DMS114 treated with DMSO at 0.1 percent for 48 hours (cell line): Measurements from ENCODE around the gene RGS9.

ENCODE experiments used
- DNase-seq: peaks from one replicate; lab custom pipeline; 2025; ENCODE audit not compliant: unreplicated experiment; lab: John Stamatoyannopoulos, UW

RGS9 gene

DNA sequence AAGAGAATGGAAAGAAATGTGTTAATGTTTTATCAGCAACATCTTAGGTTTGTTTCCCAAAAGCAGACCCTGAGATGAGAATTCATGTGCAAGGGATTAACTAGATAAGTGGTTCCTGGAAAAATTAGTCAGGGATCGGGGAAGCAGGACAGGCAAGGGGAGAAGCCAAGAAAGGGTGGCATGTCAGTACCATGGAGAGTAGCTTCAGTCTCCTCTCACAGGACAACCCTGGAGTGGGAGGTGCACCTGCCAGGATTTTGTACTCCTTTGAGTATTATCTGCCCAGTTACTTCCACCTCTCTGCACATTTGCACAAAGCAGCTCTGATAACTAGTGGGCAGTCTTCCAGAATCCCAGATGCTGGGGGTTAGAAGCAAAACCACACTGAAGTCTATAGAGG is 117.0 kb downstream of the RGS9 start:
- no peak for DNase-seq

- DNase-seq = no peak
These were observed 122.1 kb downstream of the RGS9 start for GRCh38 chr17:65259281-65259680.

DNA sequence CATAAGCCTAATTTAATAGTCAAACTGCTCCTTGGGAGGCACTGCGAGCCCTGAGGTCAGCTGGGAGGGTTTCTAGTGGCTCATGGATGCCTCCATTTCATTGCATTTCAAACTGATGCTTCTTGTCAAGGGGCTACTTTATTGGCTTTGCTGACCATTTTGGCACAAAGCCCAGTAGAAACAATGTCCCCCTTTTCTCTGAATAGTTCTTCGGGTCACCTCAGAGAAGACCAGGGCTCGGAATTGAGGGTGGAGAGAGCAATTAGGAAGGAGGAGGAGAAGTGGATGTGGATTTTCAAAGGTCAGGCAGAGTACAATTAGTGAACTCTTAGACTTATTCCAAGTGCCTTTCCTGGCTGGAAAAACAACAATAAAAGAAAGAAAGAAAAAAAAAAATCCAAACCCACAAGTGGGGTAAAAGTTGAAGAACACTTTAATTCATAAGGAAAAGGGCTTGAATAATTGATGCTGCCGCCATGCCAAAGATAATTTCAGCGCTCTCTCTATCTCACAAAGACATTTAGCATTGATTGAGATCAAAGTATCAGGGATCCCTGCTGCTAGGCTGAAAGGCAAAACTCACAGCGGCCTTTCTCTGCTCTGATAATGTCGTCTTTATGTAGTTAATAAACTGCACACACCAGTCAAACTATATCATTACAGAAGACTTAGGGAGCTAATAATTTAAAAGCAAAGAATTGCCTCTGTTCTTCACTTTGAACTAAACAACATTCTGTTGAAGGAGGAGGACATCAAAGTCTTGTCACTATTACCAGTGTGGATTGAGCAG is 122.7 kb downstream of the RGS9 start:
- no peak for DNase-seq

DNA sequence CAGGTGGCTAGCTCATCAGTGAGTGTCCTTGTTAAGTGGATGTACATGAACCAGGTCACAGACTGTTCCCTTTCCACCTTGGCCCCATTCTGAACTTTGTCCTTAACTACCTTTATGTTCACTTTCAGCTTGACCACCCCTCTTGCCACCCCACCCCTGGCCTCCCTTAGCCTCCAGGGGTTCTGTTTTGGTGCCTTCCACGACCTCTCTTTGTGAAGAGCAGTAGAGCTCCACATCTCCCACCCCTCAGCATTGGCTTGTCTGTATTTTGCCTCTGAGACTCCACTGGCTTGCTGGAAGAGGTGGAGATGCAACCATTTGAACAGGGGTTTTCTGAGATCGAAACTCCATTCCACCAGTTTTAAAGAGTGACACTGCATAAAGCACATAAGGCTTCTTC is 123.5 kb downstream of the RGS9 start:
- DNase-seq = no peak

- DNase-seq = no peak
These were observed 124.0 kb downstream of the RGS9 start for GRCh38 chr17:65261152-65261551.

GRCh38 chr17:65261682-65262636 is 124.8 kb downstream of the RGS9 start:
- DNase-seq = no peak

DNA sequence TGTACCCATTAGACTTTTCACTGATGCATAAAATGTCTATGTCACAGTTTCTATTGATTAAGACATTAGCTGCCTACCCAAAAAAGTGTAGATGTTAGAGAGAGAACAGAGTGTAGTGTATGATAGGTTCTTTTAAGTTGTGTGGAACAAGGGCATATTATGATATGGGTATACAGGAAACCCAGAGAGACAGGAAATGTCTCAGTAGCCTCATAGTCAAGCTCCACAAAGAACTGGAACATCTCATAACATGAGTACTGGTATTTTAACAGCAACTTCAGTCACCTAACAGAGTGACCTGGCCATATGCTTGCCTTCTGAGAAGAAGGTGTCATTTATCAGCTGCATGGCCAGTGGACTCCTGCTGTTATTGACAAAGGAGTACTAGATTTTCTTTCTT is 128.1 kb downstream of the RGS9 start:
- no peak for DNase-seq

DNA sequence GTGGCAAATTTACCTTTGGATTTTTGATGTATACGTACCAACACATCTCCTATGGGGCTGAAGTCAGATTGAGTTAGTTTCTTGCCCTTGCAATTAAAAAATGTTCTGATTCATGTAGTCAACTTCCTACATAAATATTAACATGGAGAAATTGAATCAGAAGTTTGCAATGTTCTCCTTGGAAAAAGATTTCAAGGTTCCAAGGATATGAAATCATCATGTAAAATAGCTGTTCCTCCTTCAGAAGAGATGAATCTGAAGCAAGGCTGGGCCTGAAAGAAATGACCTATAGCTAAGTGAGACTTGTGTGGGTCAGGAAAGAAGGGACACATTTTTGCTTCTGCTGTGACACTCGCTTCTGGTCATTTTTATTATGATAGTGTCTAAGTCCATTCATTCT is 131.7 kb downstream of the RGS9 start:
- DNase-seq = no peak

DNA sequence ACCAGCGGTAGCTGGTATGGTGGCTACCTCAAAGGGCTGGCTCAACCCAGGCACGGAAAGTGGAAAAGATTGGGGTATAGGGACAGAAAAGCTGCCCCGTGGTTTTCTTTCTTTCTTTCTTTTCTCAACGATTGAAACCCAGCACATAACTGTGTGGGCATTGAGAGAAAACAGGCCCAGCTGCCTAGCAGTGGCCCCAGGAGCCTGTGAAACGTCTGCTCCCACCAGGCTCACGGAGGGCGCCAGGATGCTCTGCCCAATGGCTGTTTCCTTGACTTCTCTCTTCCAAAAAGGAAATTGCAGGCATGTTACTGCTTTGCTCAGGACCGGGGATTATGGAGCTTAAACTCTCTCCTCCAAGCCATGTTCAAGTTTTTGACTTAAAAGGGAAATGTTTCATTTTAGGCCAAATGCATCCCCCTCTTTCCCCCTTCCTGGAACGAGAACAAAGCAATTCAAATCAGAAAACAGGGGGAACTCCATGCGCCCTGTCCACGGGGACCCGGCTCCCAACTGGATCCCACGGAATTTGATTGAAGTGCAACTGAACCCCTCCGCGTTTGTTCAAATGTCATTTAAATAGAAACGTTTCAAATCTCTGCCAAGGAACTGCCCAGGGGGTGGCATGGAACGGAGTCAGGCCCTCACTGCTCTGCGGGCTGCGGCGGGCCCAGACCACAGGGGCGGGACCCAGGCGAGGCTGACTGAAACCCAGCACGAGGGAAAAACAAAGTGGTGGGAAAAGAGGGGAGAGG is 133.5 kb downstream of the RGS9 start:
- DNase-seq = no peak

GRCh38 chr17:65271296-65271695 is 134.1 kb downstream of the RGS9 start:
- no peak for DNase-seq
